Nephron progenitor cell (in vitro differentiated cells): Measurements from ENCODE around the gene GOLGA5.

Experiments
- DNase-seq: peaks from one replicate; pipeline ENCODE4 v3.0.0; 2021
- H3K27ac Mint-ChIP-seq: 2 replicates; pipeline ENCODE4 v1.8.0; 2021; ENCODE audit warnings: mild to moderate bottlenecking, moderate library complexity, mixed read lengths
- H3K27me3 Mint-ChIP-seq: 2 replicates; pipeline ENCODE4 v1.8.0; 2021; ENCODE audit warnings: mild to moderate bottlenecking, low read depth, mixed read lengths; ENCODE audit not compliant: poor library complexity
- H3K36me3 Mint-ChIP-seq: 2 replicates; pipeline ENCODE4 v1.8.0; 2021; ENCODE audit warnings: low read depth, mixed read lengths
- H3K4me1 Mint-ChIP-seq: 2 replicates; pipeline ENCODE4 v1.8.0; 2021; ENCODE audit warnings: mixed read lengths
- H3K4me3 Mint-ChIP-seq: 2 replicates; pipeline ENCODE4 v1.8.0; 2021; ENCODE audit warnings: mild to moderate bottlenecking, moderate library complexity, mixed read lengths
- H3K9me3 Mint-ChIP-seq: 2 replicates; pipeline ENCODE4 v1.8.0; 2021; ENCODE audit warnings: mild to moderate bottlenecking, moderate library complexity, mixed read lengths
- CTCF ChIP-seq: fragments of 200-600 bp; sonication (generic); IDR thresholded peaks from 2 replicates; pipeline ENCODE4 v1.5.0; 2021; ENCODE audit warnings: antibody characterized with exemption

Gene GOLGA5

GRCh38 chr14:92841930-92842329 lies 47.8 kb downstream of the GOLGA5 start:
- peaks cover 56% of the 10 kb centered on the region for H3K36me3 Mint-ChIP-seq
- peaks cover 14% of the 10 kb centered on the region for H3K9me3 Mint-ChIP-seq
- H3K27ac Mint-ChIP-seq, result no peak overlapping the region
- no peak for DNase-seq
- H3K27me3 Mint-ChIP-seq, result no peaks in the 10 kb centered on the region
- no peak for TF ChIP-seq CTCF
- H3K4me3 Mint-ChIP-seq, result no peak overlapping the region
- peaks cover 3% of the 10 kb centered on the region for H3K4me1 Mint-ChIP-seq

GRCh38 chr14:92844204-92844603 lies 50.1 kb downstream of the GOLGA5 start:
- no peak overlapping the region for H3K27ac Mint-ChIP-seq
- TF ChIP-seq CTCF, result no peak
- H3K27me3 Mint-ChIP-seq, result no peaks in the 10 kb centered on the region
- DNase-seq, result no peak
- H3K36me3 Mint-ChIP-seq, result peaks cover 37% of the 10 kb centered on the region
- no peak overlapping the region for H3K4me3 Mint-ChIP-seq
- H3K4me1 Mint-ChIP-seq, result peaks cover 25% of the 10 kb centered on the region
- H3K9me3 Mint-ChIP-seq, result peaks cover 17% of the 10 kb centered on the region

- no peak for TF ChIP-seq CTCF
- no peak for DNase-seq
- peaks cover 26% of the 10 kb centered on the region for H3K36me3 Mint-ChIP-seq
- peaks cover 32% of the 10 kb centered on the region for H3K9me3 Mint-ChIP-seq
- peaks cover 9% of the 10 kb centered on the region for H3K27me3 Mint-ChIP-seq
- H3K27ac Mint-ChIP-seq, result no peak overlapping the region
- H3K4me3 Mint-ChIP-seq, result no peak overlapping the region
- H3K4me1 Mint-ChIP-seq, result peaks cover 27% of the 10 kb centered on the region
Observed at GRCh38 chr14:92846162-92846897, 52.2 kb downstream of the GOLGA5 start.

- H3K4me3 Mint-ChIP-seq, result no peak overlapping the region
- H3K27ac Mint-ChIP-seq, result no peak overlapping the region
- peaks cover 40% of the 10 kb centered on the region for H3K9me3 Mint-ChIP-seq
- TF ChIP-seq CTCF, result no peak
- peaks cover 21% of the 10 kb centered on the region for H3K36me3 Mint-ChIP-seq
- peaks cover 9% of the 10 kb centered on the region for H3K27me3 Mint-ChIP-seq
- no peak for DNase-seq
- peaks cover 27% of the 10 kb centered on the region for H3K4me1 Mint-ChIP-seq
Observed at GRCh38 chr14:92847278-92847677, 53.2 kb downstream of the GOLGA5 start.

GRCh38 chr14:92847749-92848148 lies 53.6 kb downstream of the GOLGA5 start:
- DNase-seq, result no peak
- TF ChIP-seq CTCF, result no peak
- peaks cover 13% of the 10 kb centered on the region for H3K27me3 Mint-ChIP-seq
- H3K27ac Mint-ChIP-seq, result no peak overlapping the region
- no peak overlapping the region for H3K4me3 Mint-ChIP-seq
- peaks cover 45% of the 10 kb centered on the region for H3K9me3 Mint-ChIP-seq
- peaks cover 26% of the 10 kb centered on the region for H3K36me3 Mint-ChIP-seq
- H3K4me1 Mint-ChIP-seq, result peaks cover 27% of the 10 kb centered on the region

- H3K27ac Mint-ChIP-seq, result no peak overlapping the region
- no peak for DNase-seq
- H3K27me3 Mint-ChIP-seq, result peaks cover 13% of the 10 kb centered on the region
- TF ChIP-seq CTCF, result no peak
- H3K9me3 Mint-ChIP-seq, result peaks cover 51% of the 10 kb centered on the region
- peaks cover 20% of the 10 kb centered on the region for H3K36me3 Mint-ChIP-seq
- peaks cover 27% of the 10 kb centered on the region for H3K4me1 Mint-ChIP-seq
- H3K4me3 Mint-ChIP-seq, result no peak overlapping the region
Observed at GRCh38 chr14:92848887-92849286, 54.8 kb downstream of the GOLGA5 start.
